Mammary epithelial cell (primary cell): ENCODE data around the gene ACSM5.

ENCODE experiments used
- CTCF ChIP-seq, 2 donors: IDR thresholded peaks in 1 of 2; conservative IDR thresholded peaks in 1 of 2; 2 replicates each; pipeline ENCODE4 v1.5.1; 2011 to 2012; ENCODE audit warnings: inconsistent platforms in 2 of 2, low read length in 2 of 2, mild to moderate bottlenecking in 2 of 2, control low read depth in 1 of 2, low read depth in 1 of 2; ENCODE audit not compliant: insufficient read depth in 1 of 2; ENCODE audit errors: extremely low read depth in 1 of 2
- EZH2 ChIP-seq: IDR thresholded peaks from 2 replicates; pipeline ENCODE4 v1.6.1; 2012; ENCODE audit warnings: low read length, inconsistent platforms, borderline replicate concordance

- peak; percentile 71 to 79 for TF ChIP-seq CTCF (conservative IDR thresholded peaks at IDR 0.05 in 1 of 2, IDR thresholded peaks at IDR 0.05 in 1 of 2; ENCODE audit: extremely low read depth in 1 of 2, insufficient read depth in 1 of 2, low read depth in 1 of 2, low read length in 2 of 2)
- TF ChIP-seq EZH2: no peak
These were observed 23.2 kb upstream of the ACSM5 start for GRCh38 chr16:20385844-20386832.
